CD14-positive monocyte (primary cell): ENCODE measurements around the gene HNRNPLL. TPM values are rescaled to one million over a fixed set of nuclear protein-coding genes. Genes with fewer than 3 reads are reported as not detected.

Experiments
- DNase-seq, 3 donors: peaks; one replicate each; pipeline ENCODE4 v3.0.0-alpha.2; 2011 to 2022
- H2AFZ ChIP-seq: 2 replicates; pipeline ENCODE4 v1.6.0; 2012; ENCODE audit warnings: mild to moderate bottlenecking, low read depth, low read length, inconsistent platforms; ENCODE audit not compliant: insufficient read depth, poor library complexity, severe bottlenecking
- H3K27ac ChIP-seq, 2 donors: 1 replicate in 1 of 2; 2 replicates in 1 of 2; pipeline ENCODE4 v1.5.1; 2012 to 2013; ENCODE audit warnings: low read length in 2 of 2, control low read depth in 1 of 2, inconsistent platforms in 1 of 2, low read depth in 1 of 2, mild to moderate bottlenecking in 1 of 2
- H3K27me3 ChIP-seq, 2 donors: one replicate each; pipeline versions ENCODE4 v1.6.0 to v1.6.1; 2011 to 2013; ENCODE audit warnings: low read length in 2 of 2; ENCODE audit not compliant: control insufficient read depth in 2 of 2, insufficient read depth in 2 of 2
- H3K36me3 ChIP-seq, 2 donors: replicated peaks in 1 of 2; 1 replicate in 1 of 2; 2 replicates in 1 of 2; pipeline versions ENCODE4 v1.5.1 to v1.6.1; 2012 to 2013; ENCODE audit warnings: low read length in 2 of 2, control low read depth in 1 of 2, inconsistent platforms in 1 of 2, mild to moderate bottlenecking in 1 of 2; ENCODE audit not compliant: insufficient read depth in 2 of 2, control insufficient read depth in 1 of 2
- H3K4me1 ChIP-seq, 2 donors: 1 replicate in 1 of 2; 2 replicates in 1 of 2; pipeline versions ENCODE4 v1.5.1 to v1.6.1; 2012 to 2013; ENCODE audit warnings: low read length in 2 of 2, control low read depth in 1 of 2, inconsistent platforms in 1 of 2, mild to moderate bottlenecking in 1 of 2, moderate library complexity in 1 of 2; ENCODE audit not compliant: insufficient read depth in 2 of 2, control insufficient read depth in 1 of 2
- H3K4me2 ChIP-seq: replicated peaks from 2 replicates; pipeline ENCODE3; 2012; ENCODE audit warnings: low read length, moderate library complexity, mild to moderate bottlenecking; ENCODE audit not compliant: poor library complexity, severe bottlenecking; ENCODE audit errors: extremely low read depth
- H3K4me3 ChIP-seq, 3 experiments: fragments of 200-600 bp in 1 of 3; sonication (generic) in 1 of 3; replicated peaks in 1 of 3; 1 replicate in 2 of 3; 2 replicates in 1 of 3; pipeline ENCODE4 v1.5.1; 2011 to 2013; ENCODE audit warnings: low read length in 3 of 3, mild to moderate bottlenecking in 3 of 3, control low read depth in 2 of 3, low read depth in 2 of 3, inconsistent platforms in 1 of 3, moderate library complexity in 1 of 3
- H3K79me2 ChIP-seq: 2 replicates; pipeline ENCODE4 v1.6.0; 2012; ENCODE audit warnings: mild to moderate bottlenecking, control low read depth, inconsistent platforms, low read length, moderate library complexity; ENCODE audit not compliant: insufficient read depth
- H3K9ac ChIP-seq: 2 replicates; pipeline ENCODE4 v1.6.0; 2017; ENCODE audit warnings: low read length, mild to moderate bottlenecking; ENCODE audit not compliant: insufficient read depth, poor library complexity, severe bottlenecking
- H3K9me3 ChIP-seq, 2 donors: replicated peaks in 1 of 2; 1 replicate in 1 of 2; 2 replicates in 1 of 2; pipeline versions ENCODE4 v1.5.1 to v1.6.1; 2012 to 2013; ENCODE audit warnings: low read length in 2 of 2, control low read depth in 1 of 2; ENCODE audit not compliant: control insufficient read depth in 1 of 2, insufficient read depth in 1 of 2
- H4K20me1 ChIP-seq: 2 replicates; pipeline ENCODE4 v1.6.0; 2012; ENCODE audit warnings: mild to moderate bottlenecking, low read length, control low read depth, moderate library complexity; ENCODE audit not compliant: insufficient read depth
- H3K27ac Mint-ChIP-seq, 7 donors: one replicate each; pipeline ENCODE4 v1.8.0; 2020; ENCODE audit warnings: mild to moderate bottlenecking in 7 of 7, mixed read lengths in 7 of 7, moderate library complexity in 6 of 7, inconsistent platforms in 2 of 7
- H3K27me3 Mint-ChIP-seq, 3 donors: one replicate each; pipeline ENCODE4 v1.8.0; 2021 to 2022; ENCODE audit warnings: low read depth in 3 of 3, mild to moderate bottlenecking in 3 of 3, mixed read lengths in 3 of 3, moderate library complexity in 3 of 3, inconsistent platforms in 1 of 3
- H3K36me3 Mint-ChIP-seq, 2 donors: one replicate each; pipeline ENCODE4 v1.8.0; 2020; ENCODE audit warnings: mixed read lengths in 2 of 2, inconsistent platforms in 1 of 2, mild to moderate bottlenecking in 1 of 2
- H3K4me1 Mint-ChIP-seq: one replicate; pipeline ENCODE4 v1.8.0; 2020; ENCODE audit warnings: mild to moderate bottlenecking, mixed read lengths
- H3K4me3 Mint-ChIP-seq, 2 donors: one replicate each; pipeline ENCODE4 v1.8.0; 2020; ENCODE audit warnings: mild to moderate bottlenecking in 2 of 2, mixed read lengths in 2 of 2, moderate library complexity in 1 of 2
- H3K9me3 Mint-ChIP-seq, 7 donors: one replicate each; pipeline ENCODE4 v1.8.0; 2020 to 2022; ENCODE audit warnings: mixed read lengths in 7 of 7, mild to moderate bottlenecking in 6 of 7, moderate library complexity in 6 of 7, inconsistent platforms in 2 of 7
- WGBS: methylation state at CpG from one replicate; pipeline ENCODE4 v1.1.5; 2013; ENCODE audit warnings: missing lambda C conversion rate; ENCODE audit not compliant: insufficient coverage; 5-methylcytosine and 5-hydroxymethylcytosine counted together
- intact Hi-C, 2 donors: fragments of 100-400 bp; cut with micrococcal nuclease; formaldehyde crosslinking; loops; one replicate each; pipeline versions ENCODE4 v1.15.0 to v1.15.1; 2023
- polyA plus RNA-seq, 3 donors: library from polyadenylated mRNA; depleted of rRNA in 1 of 3; unstranded in 2 of 3; stranded (reverse) in 1 of 3; fragments of 300-500 nt in 2 of 3; fragments of >200 nt in 1 of 3; fragmentation: Illumina TruSeq in 2 of 3; gene quantifications; 1 replicate in 2 of 3; 2 replicates in 1 of 3; pipeline ENCODE4 v1.2.3, GENCODE V29; 2012 to 2021
- TF ChIP-seq, protein P1 (sequence below): fragments of 200-600 bp; IDR thresholded peaks from one replicate; pipeline ENCODE4 v1.8.0; 2022; ENCODE audit warnings: antibody characterized with exemption, mild to moderate bottlenecking

HNRNPLL gene
- polyA plus RNA-seq, 3 donors: 12.4 to 16.8 (median 13.8) TPM

GRCh38 chr2:38528008-38528442, 74.7 kb downstream of the HNRNPLL start:
- H3K4me1 ChIP-seq: peaks cover 6 to 10% of the 10 kb centered on the region in 2 donors
- peaks cover 0 to 5% (median 0%) of the 10 kb centered on the region in 7 donors for H3K9me3 Mint-ChIP-seq
- H2AFZ ChIP-seq: peak overlapping the region; percentile 63
- 0% methylated on average over 16 of the region's 27 CpGs for WGBS
- H3K36me3 ChIP-seq: no peaks in the 10 kb centered on the region
- DNase-seq: no peak
- no peaks in the 10 kb centered on the region for H4K20me1 ChIP-seq
- no peak overlapping the region for H3K9ac ChIP-seq
- H3K27me3 ChIP-seq: peaks cover 16 to 41% of the 10 kb centered on the region in 2 donors
- H3K4me3 ChIP-seq: peak overlapping the region in 1 of 3 experiments; percentile 37
- H3K4me3 Mint-ChIP-seq: peak overlapping the region in 1 of 2 donors; percentile 86
- no peak overlapping the region for H3K27ac Mint-ChIP-seq
- peak overlapping the region; percentile 35 for H3K4me2 ChIP-seq
- H3K36me3 Mint-ChIP-seq: peaks cover 0 to 2% of the 10 kb centered on the region in 2 donors
- no peaks in the 10 kb centered on the region for H3K79me2 ChIP-seq
- TF ChIP-seq, protein P1, sequence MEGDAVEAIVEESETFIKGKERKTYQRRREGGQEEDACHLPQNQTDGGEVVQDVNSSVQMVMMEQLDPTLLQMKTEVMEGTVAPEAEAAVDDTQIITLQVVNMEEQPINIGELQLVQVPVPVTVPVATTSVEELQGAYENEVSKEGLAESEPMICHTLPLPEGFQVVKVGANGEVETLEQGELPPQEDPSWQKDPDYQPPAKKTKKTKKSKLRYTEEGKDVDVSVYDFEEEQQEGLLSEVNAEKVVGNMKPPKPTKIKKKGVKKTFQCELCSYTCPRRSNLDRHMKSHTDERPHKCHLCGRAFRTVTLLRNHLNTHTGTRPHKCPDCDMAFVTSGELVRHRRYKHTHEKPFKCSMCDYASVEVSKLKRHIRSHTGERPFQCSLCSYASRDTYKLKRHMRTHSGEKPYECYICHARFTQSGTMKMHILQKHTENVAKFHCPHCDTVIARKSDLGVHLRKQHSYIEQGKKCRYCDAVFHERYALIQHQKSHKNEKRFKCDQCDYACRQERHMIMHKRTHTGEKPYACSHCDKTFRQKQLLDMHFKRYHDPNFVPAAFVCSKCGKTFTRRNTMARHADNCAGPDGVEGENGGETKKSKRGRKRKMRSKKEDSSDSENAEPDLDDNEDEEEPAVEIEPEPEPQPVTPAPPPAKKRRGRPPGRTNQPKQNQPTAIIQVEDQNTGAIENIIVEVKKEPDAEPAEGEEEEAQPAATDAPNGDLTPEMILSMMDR: no peak
- peaks cover 45 to 67% (median 61%) of the 10 kb centered on the region in 3 donors for H3K27me3 Mint-ChIP-seq
- peaks cover 12% of the 10 kb centered on the region for H3K4me1 Mint-ChIP-seq
- H3K27ac ChIP-seq: no peak overlapping the region
- no peaks in the 10 kb centered on the region for H3K9me3 ChIP-seq
- intact Hi-C loops: no loop called here

- H3K36me3 Mint-ChIP-seq: peaks cover 0 to 2% of the 10 kb centered on the region in 2 donors
- H3K4me3 Mint-ChIP-seq: peak overlapping the region in 1 of 2 donors; percentile 86
- peak overlapping the region in 1 of 3 experiments; percentile 37 for H3K4me3 ChIP-seq
- peak overlapping the region; percentile 35 for H3K4me2 ChIP-seq
- H3K9me3 ChIP-seq: no peaks in the 10 kb centered on the region
- peaks cover 16 to 41% of the 10 kb centered on the region in 2 donors for H3K27me3 ChIP-seq
- H2AFZ ChIP-seq: no peak overlapping the region
- peaks cover 42 to 66% (median 61%) of the 10 kb centered on the region in 3 donors for H3K27me3 Mint-ChIP-seq
- no peak overlapping the region for H3K27ac ChIP-seq
- no peaks in the 10 kb centered on the region for H3K79me2 ChIP-seq
- peaks cover 0 to 5% (median 0%) of the 10 kb centered on the region in 7 donors for H3K9me3 Mint-ChIP-seq
- TF ChIP-seq, protein P1: no peak
- DNase-seq: no peak
- H3K9ac ChIP-seq: no peak overlapping the region
- H3K4me1 Mint-ChIP-seq: peaks cover 8% of the 10 kb centered on the region
- no peaks in the 10 kb centered on the region for H3K36me3 ChIP-seq
- H4K20me1 ChIP-seq: no peaks in the 10 kb centered on the region
- H3K4me1 ChIP-seq: peaks cover 3 to 7% of the 10 kb centered on the region in 2 donors
- WGBS: no CpG with 5 or more reads among the region's 5 CpGs
- intact Hi-C loops: no loop called here
- H3K27ac Mint-ChIP-seq: no peak overlapping the region
These were observed 75.3 kb downstream of the HNRNPLL start for GRCh38 chr2:38527338-38528007.
